Mesodermal cell (in vitro differentiated cells): ENCODE data around the gene ALG3.

Experiments
- H3K27ac ChIP-seq: 2 replicates; pipeline ENCODE4 v1.7.0; 2013; ENCODE audit warnings: mild to moderate bottlenecking, low read depth, low read length, moderate library complexity; ENCODE audit not compliant: severe bottlenecking
- H3K36me3 ChIP-seq: 2 replicates; pipeline ENCODE4 v1.7.1; 2013; ENCODE audit warnings: mild to moderate bottlenecking, low read length, moderate library complexity; ENCODE audit not compliant: control insufficient read depth, insufficient read depth
- H3K4me1 ChIP-seq: one replicate; pipeline ENCODE4 v1.7.1; 2013; ENCODE audit warnings: mild to moderate bottlenecking, low read length; ENCODE audit not compliant: insufficient read depth, control insufficient read depth, poor library complexity, severe bottlenecking
- H3K4me3 ChIP-seq: 2 replicates; pipeline ENCODE4 v1.7.0; 2013; ENCODE audit warnings: low read length, control low read depth, mild to moderate bottlenecking; ENCODE audit not compliant: insufficient read depth, poor library complexity, severe bottlenecking; ENCODE audit errors: extremely low read depth
- H3K9me3 ChIP-seq: 2 replicates; pipeline ENCODE4 v1.7.1; 2013; ENCODE audit warnings: mild to moderate bottlenecking, low read length, moderate library complexity; ENCODE audit not compliant: control insufficient read depth
- WGBS, 2 experiments: methylation state at CpG; one replicate each; pipeline ENCODE4 v1.1.5; 2013; ENCODE audit warnings: missing lambda C conversion rate in 2 of 2; ENCODE audit not compliant: insufficient coverage in 2 of 2; 5-methylcytosine and 5-hydroxymethylcytosine counted together

ALG3 gene

DNA sequence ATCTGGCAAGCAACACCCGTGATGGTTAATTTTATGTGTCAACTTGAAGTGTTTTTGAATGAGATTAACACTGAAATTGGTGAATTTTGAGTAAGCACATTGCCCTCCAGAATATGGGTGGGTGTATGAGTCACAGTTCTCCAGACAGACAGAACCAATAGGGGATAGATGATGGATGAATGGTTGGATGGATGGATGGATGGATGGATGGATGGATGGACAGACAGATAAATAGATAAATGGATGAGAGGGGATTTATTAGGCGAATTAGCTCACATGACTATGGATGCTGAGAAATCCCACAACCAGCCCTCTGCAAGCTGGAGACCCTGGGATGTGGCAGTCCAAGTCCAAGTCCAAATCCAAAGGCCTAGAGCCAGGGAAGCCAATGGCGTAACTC, 24.8 kb downstream of the ALG3 start:
- 84 to 85% methylated on average over 3 of the region's 3 CpGs for WGBS, 2 experiments
- Histone ChIP-seq H3K36me3 (no peaks in the 10 kb centered on the region), H3K9me3 (no peaks in the 10 kb centered on the region), H3K4me1 (no peaks in the 10 kb centered on the region), H3K4me3 (no peak overlapping the region), H3K27ac (no peak overlapping the region)

DNA sequence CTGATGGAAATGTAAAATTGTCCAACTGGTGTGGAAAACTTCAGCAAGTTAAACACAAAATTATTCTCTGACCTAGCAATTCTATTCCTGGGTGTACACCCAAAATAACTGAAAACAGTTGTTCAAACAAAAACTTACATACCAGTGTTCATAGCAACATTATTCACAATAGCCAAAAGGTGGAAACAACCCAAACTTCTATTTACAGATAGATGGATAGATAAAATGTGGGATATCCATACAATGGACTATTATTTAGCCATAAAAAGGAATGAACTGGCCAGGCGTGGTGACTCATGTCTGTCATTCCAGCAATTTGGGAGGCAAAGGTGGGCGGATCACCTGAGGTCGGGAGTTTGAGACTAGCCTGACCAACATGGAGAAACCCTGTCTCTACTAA, 26.2 kb downstream of the ALG3 start:
- Histone ChIP-seq H3K36me3 (no peaks in the 10 kb centered on the region), H3K27ac (no peak overlapping the region), H3K9me3 (no peaks in the 10 kb centered on the region), H3K4me3 (no peak overlapping the region), H3K4me1 (no peaks in the 10 kb centered on the region)
- WGBS, 2 experiments, result 60 to 100% methylated on average over 1 to 2 of the region's 3 CpGs

GRCh38 chr3:184218814-184219213, 29.9 kb downstream of the ALG3 start:
- WGBS, 2 experiments, result 100% methylated on average over 1 of the region's 4 CpGs; no CpG with 5 or more reads in 1 of the 2 experiments
- H3K9me3 ChIP-seq, result no peaks in the 10 kb centered on the region

DNA sequence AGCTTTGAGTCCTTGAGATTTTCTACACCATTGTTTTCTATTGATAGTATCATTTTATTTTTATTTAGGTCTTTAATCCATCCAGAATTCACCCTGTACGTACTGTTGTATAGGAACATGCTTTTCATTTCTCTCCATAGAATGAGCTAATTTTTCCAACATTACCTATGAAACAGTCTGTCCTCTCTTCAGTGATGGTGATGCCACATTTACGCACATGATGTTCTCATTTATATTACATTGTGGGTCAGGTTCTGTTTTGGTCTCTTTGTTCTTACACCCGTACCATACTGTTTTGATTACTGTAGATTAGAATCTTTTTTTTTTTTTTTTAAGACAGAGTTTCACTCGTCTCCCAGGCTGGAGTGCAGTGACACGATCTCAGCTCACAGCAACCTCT, 37.0 kb downstream of the ALG3 start:
- H3K4me1 ChIP-seq, result no peaks in the 10 kb centered on the region
- H3K27ac ChIP-seq, result no peak overlapping the region
- 95 to 100% methylated on average over 1 to 3 of the region's 5 CpGs for WGBS, 2 experiments
- H3K9me3 ChIP-seq, result no peaks in the 10 kb centered on the region
- no peak overlapping the region for H3K4me3 ChIP-seq
- H3K36me3 ChIP-seq, result no peaks in the 10 kb centered on the region

More at GRCh38 chr3:184218814-184219213, 29.9 kb downstream of the ALG3 start:
- Histone ChIP-seq H3K36me3 (no peaks in the 10 kb centered on the region), H3K4me3 (no peak overlapping the region), H3K4me1 (no peaks in the 10 kb centered on the region), H3K27ac (no peak overlapping the region)

DNA sequence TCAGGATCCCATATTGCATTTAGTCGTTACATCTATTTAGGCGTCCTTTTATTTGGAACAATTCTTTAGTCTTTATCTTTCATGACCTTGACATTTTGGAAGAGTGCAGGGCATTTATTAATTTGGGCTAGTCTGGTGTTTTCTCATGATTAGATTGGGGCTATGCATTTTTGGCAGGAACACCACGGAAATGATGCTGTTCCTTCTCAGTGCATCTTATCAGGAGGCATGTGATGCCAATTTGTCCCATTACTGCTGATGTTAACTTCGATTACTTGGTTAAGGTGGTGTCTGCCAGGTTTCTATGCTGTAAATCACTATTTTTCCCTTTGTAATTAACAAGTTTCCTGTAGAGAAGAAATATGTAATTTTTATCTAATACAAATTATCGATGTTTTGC, 37.5 kb downstream of the ALG3 start:
- Histone ChIP-seq H3K9me3 (no peaks in the 10 kb centered on the region), H3K4me3 (no peak overlapping the region), H3K36me3 (no peaks in the 10 kb centered on the region), H3K4me1 (no peaks in the 10 kb centered on the region), H3K27ac (no peak overlapping the region)
- WGBS, 2 experiments, result 100% methylated on average over 2 of the region's 5 CpGs

GRCh38 chr3:184209146-184209923, 39.4 kb downstream of the ALG3 start:
- Histone ChIP-seq H3K36me3 (no peaks in the 10 kb centered on the region), H3K9me3 (no peaks in the 10 kb centered on the region), H3K4me1 (no peaks in the 10 kb centered on the region), H3K27ac (no peak overlapping the region), H3K4me3 (no peak overlapping the region)
- 83 to 93% methylated on average over 9 of the region's 11 CpGs for WGBS, 2 experiments

- H3K4me1 ChIP-seq, result no peaks in the 10 kb centered on the region
- no peaks in the 10 kb centered on the region for H3K9me3 ChIP-seq
- H3K36me3 ChIP-seq, result no peaks in the 10 kb centered on the region
- WGBS, 2 experiments, result 89 to 93% methylated on average over 7 to 8 of the region's 8 CpGs
- H3K27ac ChIP-seq, result no peak overlapping the region
- H3K4me3 ChIP-seq, result no peak overlapping the region
Measured at GRCh38 chr3:184203526-184203925, 45.2 kb downstream of the ALG3 start.

DNA sequence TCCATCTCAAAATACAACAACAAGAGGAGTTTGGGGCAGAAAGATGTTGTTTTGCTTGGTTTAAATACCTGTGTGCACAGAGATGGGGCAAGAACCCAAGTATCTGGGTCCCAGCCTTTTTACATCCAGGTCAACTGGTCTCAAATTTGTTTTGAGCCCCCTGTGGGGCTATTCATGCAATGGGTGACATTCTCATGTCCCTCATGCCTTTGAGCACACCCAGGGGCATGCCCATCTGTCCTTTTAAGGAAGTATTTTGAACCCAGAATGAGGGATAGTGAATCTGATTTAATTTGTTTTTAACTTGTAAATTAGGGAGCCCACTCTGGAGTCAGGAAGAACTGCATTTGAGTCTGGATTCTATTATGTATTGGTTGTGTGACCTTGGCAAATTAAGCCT, 47.9 kb downstream of the ALG3 start:
- Histone ChIP-seq H3K27ac (no peak overlapping the region), H3K36me3 (peaks cover 5% of the 10 kb centered on the region), H3K4me3 (no peak overlapping the region), H3K9me3 (no peaks in the 10 kb centered on the region), H3K4me1 (no peaks in the 10 kb centered on the region)

DNA sequence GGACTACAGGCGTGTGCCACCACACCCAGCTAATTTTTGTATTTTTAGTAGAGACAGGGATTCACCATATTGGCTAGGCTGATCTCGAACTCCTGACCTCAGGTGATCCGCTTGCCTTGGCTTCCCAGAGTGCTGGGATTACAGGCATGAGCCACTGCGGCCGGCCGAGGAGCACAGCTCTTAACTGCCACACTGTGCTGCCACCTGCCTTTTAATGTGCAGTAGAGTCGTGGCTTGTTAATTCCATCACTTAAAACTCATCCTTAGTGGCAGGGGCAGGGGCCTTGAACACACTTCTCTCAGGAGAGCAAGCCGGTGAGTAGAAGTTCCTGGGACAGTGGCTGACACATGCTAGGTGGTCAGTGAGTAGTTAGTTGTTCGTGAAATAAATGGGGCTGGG, 50.3 kb downstream of the ALG3 start:
- H3K9me3 ChIP-seq, result no peaks in the 10 kb centered on the region

GRCh38 chr3:184196536-184196935, 52.2 kb downstream of the ALG3 start:
- H3K9me3 ChIP-seq, result no peaks in the 10 kb centered on the region

More for the DNA sequence above, 50.3 kb downstream of the ALG3 start:
- 91 to 92% methylated on average over 8 of the region's 9 CpGs for WGBS, 2 experiments
- Histone ChIP-seq H3K36me3 (peaks cover 20% of the 10 kb centered on the region), H3K4me3 (no peak overlapping the region), H3K4me1 (no peaks in the 10 kb centered on the region), H3K27ac (no peak overlapping the region)

GRCh38 chr3:184193991-184194539, 54.7 kb downstream of the ALG3 start:
- H3K4me3 ChIP-seq, result no peak overlapping the region
- no peaks in the 10 kb centered on the region for H3K4me1 ChIP-seq
- no peak overlapping the region for H3K27ac ChIP-seq
- 96 to 98% methylated on average over 9 of the region's 9 CpGs for WGBS, 2 experiments
- H3K9me3 ChIP-seq, result no peaks in the 10 kb centered on the region
- peaks cover 65% of the 10 kb centered on the region for H3K36me3 ChIP-seq

More at GRCh38 chr3:184196536-184196935, 52.2 kb downstream of the ALG3 start:
- Histone ChIP-seq H3K36me3 (peaks cover 40% of the 10 kb centered on the region), H3K27ac (no peak overlapping the region), H3K4me1 (no peaks in the 10 kb centered on the region), H3K4me3 (no peak overlapping the region)
- 96 to 99% methylated on average over 6 of the region's 6 CpGs for WGBS, 2 experiments
